Measurements from ENCODE around the gene C1orf87. TPM values are rescaled to one million over a fixed set of nuclear protein-coding genes. Genes with fewer than 3 reads are reported as not detected.

Gene C1orf87
- total RNA-seq, 1 donor from 2014 or later, result not detected

GRCh38 chr1:59952065-59952464 lies 121.5 kb downstream of the C1orf87 start:
- TF ChIP-seq CTCF (IDR thresholded peaks at IDR 0.05), result no peak
- POLR2A ChIA-PET, result interaction anchor here (0.7 kb wide), 1 partner anchor 1160 kb away, joined by 4 read pairs; no protein-coding TSS in a partner anchor
- Mint-ChIP-seq H3K4me3 (no peak overlapping the region), H3K4me1 (no peaks in the 10 kb centered on the region), H3K27ac (no peak overlapping the region), H3K36me3 (ENCODE audit: low read depth) (no peaks in the 10 kb centered on the region), H3K27me3 (peaks cover 2% of the 10 kb centered on the region), H3K9me3 (no peaks in the 10 kb centered on the region)
- CTCF ChIA-PET, result no interaction called here
- intact Hi-C loops (cut with micrococcal nuclease), result no loop called here
- ATAC-seq (ENCODE audit: low read depth) (no peak), DNase-seq (no peak)

GRCh38 chr1:59949648-59950047 lies 123.9 kb downstream of the C1orf87 start:
- no peak for DNase-seq
- POLR2A ChIA-PET, result no interaction called here
- CTCF ChIA-PET, result interaction anchor here (2.3 kb wide), 1 partner anchor 8 kb away, joined by 6 read pairs; no protein-coding TSS in a partner anchor
- intact Hi-C loops (cut with micrococcal nuclease), result loop anchor here (5.0 kb wide), 1 partner anchor 247 kb away; no protein-coding TSS in a partner anchor
- no peak for ATAC-seq (ENCODE audit: low read depth)
- no peak for TF ChIP-seq CTCF (IDR thresholded peaks at IDR 0.05)
- no peaks in the 10 kb centered on the region for H3K9me3 Mint-ChIP-seq
- H3K4me1 Mint-ChIP-seq, result no peaks in the 10 kb centered on the region
- no peaks in the 10 kb centered on the region for H3K36me3 Mint-ChIP-seq (ENCODE audit: low read depth)
- no peak overlapping the region for H3K27ac Mint-ChIP-seq
- H3K27me3 Mint-ChIP-seq, result peaks cover 2% of the 10 kb centered on the region
- no peak overlapping the region for H3K4me3 Mint-ChIP-seq

GRCh38 chr1:59948990-59949389 lies 124.6 kb downstream of the C1orf87 start:
- peaks cover 2% of the 10 kb centered on the region for H3K27me3 Mint-ChIP-seq
- TF ChIP-seq CTCF (IDR thresholded peaks at IDR 0.05), result no peak
- ChIA-PET CTCF (interaction anchor here (2.3 kb wide), 1 partner anchor 7 kb away, joined by 6 read pairs; no protein-coding TSS in a partner anchor), POLR2A (no interaction called here)
- H3K4me1 Mint-ChIP-seq, result no peaks in the 10 kb centered on the region
- no peak overlapping the region for H3K4me3 Mint-ChIP-seq
- H3K36me3 Mint-ChIP-seq (ENCODE audit: low read depth), result no peaks in the 10 kb centered on the region
- no peak overlapping the region for H3K27ac Mint-ChIP-seq
- intact Hi-C loops (cut with micrococcal nuclease), result loop anchor here (5.0 kb wide), 1 partner anchor 247 kb away; no protein-coding TSS in a partner anchor
- no peak for ATAC-seq (ENCODE audit: low read depth)
- no peaks in the 10 kb centered on the region for H3K9me3 Mint-ChIP-seq
- DNase-seq, result no peak

GRCh38 chr1:59947047-59947938 lies 126.3 kb downstream of the C1orf87 start:
- Mint-ChIP-seq H3K4me3 (no peak overlapping the region), H3K9me3 (no peaks in the 10 kb centered on the region), H3K4me1 (no peaks in the 10 kb centered on the region), H3K27ac (no peak overlapping the region), H3K27me3 (peaks cover 10% of the 10 kb centered on the region), H3K36me3 (ENCODE audit: low read depth) (no peaks in the 10 kb centered on the region)
- intact Hi-C loops (cut with micrococcal nuclease), result loop anchor here (1.0 to 5.0 kb wide), 5 partner anchors 44 to 1431 kb away; no protein-coding TSS in a partner anchor
- ATAC-seq (ENCODE audit: low read depth) (peak; percentile 73), DNase-seq (no peak)
- peak; percentile 64 for TF ChIP-seq CTCF (IDR thresholded peaks at IDR 0.05)
- POLR2A ChIA-PET, result no interaction called here
- CTCF ChIA-PET, result interaction anchor here (0.8 to 2.4 kb wide), 19 partner anchors 9 to 1431 kb away, joined by 3 to 27 read pairs (median 4); no protein-coding TSS in a partner anchor

GRCh38 chr1:59945790-59946189 lies 127.8 kb downstream of the C1orf87 start:
- Mint-ChIP-seq H3K27me3 (peaks cover 13% of the 10 kb centered on the region), H3K4me1 (no peaks in the 10 kb centered on the region), H3K27ac (no peak overlapping the region), H3K36me3 (ENCODE audit: low read depth) (no peaks in the 10 kb centered on the region), H3K9me3 (no peaks in the 10 kb centered on the region), H3K4me3 (no peak overlapping the region)
- ATAC-seq (ENCODE audit: low read depth) (no peak), DNase-seq (no peak)
- POLR2A ChIA-PET, result no interaction called here
- CTCF ChIA-PET, result interaction anchor here (2.2 to 2.4 kb wide), 2 partner anchors 17 to 43 kb away, joined by 6 to 27 read pairs; no protein-coding TSS in a partner anchor
- intact Hi-C loops (cut with micrococcal nuclease), result loop anchor here (2.0 to 5.0 kb wide), 2 partner anchors 243 to 1205 kb away; no protein-coding TSS in a partner anchor
- TF ChIP-seq CTCF (IDR thresholded peaks at IDR 0.05), result no peak

Data from activated B cell treated with CpG ODN at 0.5 μM for 24 hours (primary cell).